Mesothelial cell of epicardium (in vitro differentiated cells): ENCODE measurements around the gene HRC. TPM values are rescaled to one million over a fixed set of nuclear protein-coding genes. Genes with fewer than 3 reads are reported as not detected.
A peak's percentile ranks its signal among the peaks of the same experiment; 100 is the strongest.

Source experiments
- DNase-seq, 2 experiments: peaks; one replicate each; pipeline ENCODE4 v3.0.0; 2021; ENCODE audit warnings: low spot score in 2 of 2; ENCODE audit not compliant: unreplicated experiment in 2 of 2
- H3K27ac Mint-ChIP-seq: 2 replicates; pipeline ENCODE4 v1.8.0; 2021; ENCODE audit warnings: mixed read lengths
- H3K27me3 Mint-ChIP-seq: 2 replicates; pipeline ENCODE4 v1.8.0; 2021; ENCODE audit warnings: low read depth, mixed read lengths
- H3K36me3 Mint-ChIP-seq: 2 replicates; pipeline ENCODE4 v1.8.0; 2021; ENCODE audit warnings: mixed read lengths
- H3K4me1 Mint-ChIP-seq: 2 replicates; pipeline ENCODE4 v1.8.0; 2021; ENCODE audit warnings: mixed read lengths
- H3K4me3 Mint-ChIP-seq: 2 replicates; pipeline ENCODE4 v1.8.0; 2021; ENCODE audit warnings: mild to moderate bottlenecking, moderate library complexity, mixed read lengths
- H3K9me3 Mint-ChIP-seq: 2 replicates; pipeline ENCODE4 v1.8.0; 2021; ENCODE audit warnings: mixed read lengths
- total RNA-seq: library from RNA; stranded (reverse); gene quantifications from 3 replicates; pipeline ENCODE4 v1.2.1, GENCODE V29; 2021
- TF ChIP-seq, protein P1 (sequence below): fragments of 200-600 bp; sonication (generic); IDR thresholded peaks from one replicate; pipeline ENCODE4 v1.5.0; 2021; ENCODE audit warnings: antibody characterized with exemption; ENCODE audit not compliant: unreplicated experiment

HRC gene
- total RNA-seq, 1 donor from 2014 or later = 14.7 TPM

DNA sequence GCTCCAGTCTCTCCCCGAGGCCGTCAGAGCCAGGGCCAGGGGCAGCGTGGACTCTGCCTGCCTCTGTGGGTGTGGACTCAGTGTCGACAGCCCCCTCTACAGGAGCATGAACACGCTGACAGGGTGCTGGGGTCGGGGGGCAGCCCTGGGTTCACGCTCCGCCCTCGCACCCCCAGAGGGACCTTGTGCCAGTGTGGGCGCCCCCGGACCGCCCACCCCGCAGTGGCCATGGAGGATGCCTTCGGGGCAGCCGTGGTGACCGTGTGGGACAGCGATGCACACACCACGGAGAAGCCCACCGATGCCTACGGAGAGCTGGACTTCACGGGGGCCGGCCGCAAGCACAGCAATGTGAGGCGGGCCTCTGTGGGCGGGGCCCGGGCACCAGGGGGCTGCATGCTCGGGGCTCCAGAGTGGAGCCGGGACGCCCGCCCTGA is 10.7 kb upstream of the HRC start:
- Mint-ChIP-seq H3K27me3 (no peaks in the 10 kb centered on the region), H3K4me3 (no peak overlapping the region), H3K36me3 (peaks cover 11% of the 10 kb centered on the region), H3K9me3 (no peaks in the 10 kb centered on the region), H3K4me1 (no peaks in the 10 kb centered on the region), H3K27ac (no peak overlapping the region)
- TF ChIP-seq, protein P1, sequence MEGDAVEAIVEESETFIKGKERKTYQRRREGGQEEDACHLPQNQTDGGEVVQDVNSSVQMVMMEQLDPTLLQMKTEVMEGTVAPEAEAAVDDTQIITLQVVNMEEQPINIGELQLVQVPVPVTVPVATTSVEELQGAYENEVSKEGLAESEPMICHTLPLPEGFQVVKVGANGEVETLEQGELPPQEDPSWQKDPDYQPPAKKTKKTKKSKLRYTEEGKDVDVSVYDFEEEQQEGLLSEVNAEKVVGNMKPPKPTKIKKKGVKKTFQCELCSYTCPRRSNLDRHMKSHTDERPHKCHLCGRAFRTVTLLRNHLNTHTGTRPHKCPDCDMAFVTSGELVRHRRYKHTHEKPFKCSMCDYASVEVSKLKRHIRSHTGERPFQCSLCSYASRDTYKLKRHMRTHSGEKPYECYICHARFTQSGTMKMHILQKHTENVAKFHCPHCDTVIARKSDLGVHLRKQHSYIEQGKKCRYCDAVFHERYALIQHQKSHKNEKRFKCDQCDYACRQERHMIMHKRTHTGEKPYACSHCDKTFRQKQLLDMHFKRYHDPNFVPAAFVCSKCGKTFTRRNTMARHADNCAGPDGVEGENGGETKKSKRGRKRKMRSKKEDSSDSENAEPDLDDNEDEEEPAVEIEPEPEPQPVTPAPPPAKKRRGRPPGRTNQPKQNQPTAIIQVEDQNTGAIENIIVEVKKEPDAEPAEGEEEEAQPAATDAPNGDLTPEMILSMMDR = no peak
- no peak for DNase-seq

DNA sequence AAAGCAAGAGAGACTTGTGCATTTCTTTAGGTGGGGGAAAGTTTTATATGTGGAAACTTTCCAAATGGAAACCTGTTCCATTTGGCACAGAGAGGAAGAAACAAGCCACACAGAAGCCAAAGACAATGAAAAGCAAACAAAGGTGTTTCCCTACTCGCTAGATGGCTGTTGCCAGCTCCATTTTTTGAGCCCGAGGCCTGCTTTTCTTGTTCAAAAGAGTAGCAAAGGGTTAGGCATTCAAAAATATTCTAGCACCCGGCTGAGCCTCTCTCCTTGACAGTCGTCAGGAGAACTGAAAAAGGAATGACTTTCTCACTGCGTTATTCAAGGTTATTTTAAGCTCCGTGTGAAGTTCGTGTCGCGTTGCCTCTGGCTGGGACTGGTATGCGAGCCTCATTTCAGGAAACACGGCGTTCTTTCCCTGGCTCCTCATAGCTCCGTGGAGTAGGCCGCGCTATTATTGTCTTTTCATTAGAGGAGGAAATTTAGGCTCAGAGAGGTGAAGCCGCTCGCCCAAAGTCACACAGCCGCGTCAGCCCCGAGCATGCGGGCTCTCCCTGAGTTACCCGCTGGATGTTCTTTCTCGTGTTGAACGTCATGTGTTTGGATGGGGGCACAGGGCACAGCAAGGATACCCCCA is 10.0 kb upstream of the HRC start:
- Mint-ChIP-seq H3K27me3 (no peaks in the 10 kb centered on the region), H3K4me1 (no peaks in the 10 kb centered on the region), H3K4me3 (no peak overlapping the region), H3K27ac (no peak overlapping the region), H3K9me3 (no peaks in the 10 kb centered on the region), H3K36me3 (peaks cover 13% of the 10 kb centered on the region)
- TF ChIP-seq, protein P1 = no peak
- DNase-seq = no peak

DNA sequence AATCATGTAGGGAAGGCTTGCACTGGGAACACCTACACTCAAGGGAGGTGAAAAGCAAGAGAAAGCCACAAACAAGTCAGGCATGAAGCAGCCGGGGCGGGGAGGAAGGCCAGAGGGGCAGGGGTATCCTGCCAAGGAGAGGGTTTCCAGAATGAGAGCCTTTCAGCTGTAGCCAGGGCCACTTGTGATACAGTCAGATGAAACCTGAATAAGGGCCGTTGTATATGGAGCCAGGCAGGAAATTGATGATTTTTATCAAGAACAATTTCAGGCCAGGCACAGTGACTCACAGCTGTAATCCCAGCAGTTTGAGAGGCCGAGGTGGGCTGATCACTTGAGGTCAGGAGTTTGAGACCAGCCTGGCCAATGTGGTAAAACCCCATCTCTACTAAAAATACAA is 6.8 kb upstream of the HRC start:
- Mint-ChIP-seq H3K36me3 (peaks cover 7% of the 10 kb centered on the region), H3K9me3 (no peaks in the 10 kb centered on the region), H3K4me1 (peaks cover 14% of the 10 kb centered on the region), H3K4me3 (no peak overlapping the region), H3K27ac (peak overlapping the region; percentile 57), H3K27me3 (no peaks in the 10 kb centered on the region)
- DNase-seq = no peak
- TF ChIP-seq, protein P1 = no peak

DNA sequence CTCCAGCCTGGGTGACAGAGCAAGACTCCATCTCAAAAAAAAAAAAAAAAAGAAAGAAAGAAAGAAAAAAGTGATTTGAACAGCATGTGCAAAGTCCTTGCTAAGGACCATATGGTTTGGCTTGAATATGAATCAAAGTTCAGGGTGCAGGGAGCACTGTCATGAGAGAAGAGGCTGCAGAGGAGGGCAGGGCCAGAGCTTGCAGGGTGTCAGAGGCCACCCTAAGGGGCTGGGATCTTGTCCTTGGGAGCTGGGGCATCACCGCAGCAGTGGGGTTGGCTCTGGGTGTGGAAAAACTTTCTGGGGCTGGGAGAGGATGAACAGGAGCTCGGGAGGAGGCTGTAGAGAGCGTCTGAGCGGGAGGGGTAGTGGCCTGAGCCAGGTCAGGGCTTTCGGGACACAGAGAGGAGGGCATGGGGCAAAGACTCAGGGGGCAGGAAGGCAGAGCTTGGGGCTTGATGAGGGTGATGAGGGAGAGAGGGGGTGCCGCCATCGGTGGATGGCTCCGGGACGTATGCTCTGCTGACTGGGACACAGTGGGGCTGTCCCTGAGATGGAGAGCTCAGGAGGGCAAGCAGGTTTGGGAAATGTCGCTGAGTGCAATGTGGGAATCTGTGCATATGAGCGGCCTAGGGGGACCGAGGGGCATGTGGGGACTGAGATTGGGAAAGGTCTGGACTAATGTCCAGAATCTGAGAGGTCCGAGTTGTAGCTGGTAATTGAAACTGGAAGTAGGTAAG is 5.4 kb upstream of the HRC start:
- H3K36me3 Mint-ChIP-seq = peaks cover 7% of the 10 kb centered on the region
- TF ChIP-seq, protein P1 = no peak
- no peaks in the 10 kb centered on the region for H3K9me3 Mint-ChIP-seq
- no peaks in the 10 kb centered on the region for H3K27me3 Mint-ChIP-seq
- H3K27ac Mint-ChIP-seq = no peak overlapping the region
- no peak overlapping the region for H3K4me3 Mint-ChIP-seq
- peaks cover 21% of the 10 kb centered on the region for H3K4me1 Mint-ChIP-seq
- DNase-seq = no peak

DNA sequence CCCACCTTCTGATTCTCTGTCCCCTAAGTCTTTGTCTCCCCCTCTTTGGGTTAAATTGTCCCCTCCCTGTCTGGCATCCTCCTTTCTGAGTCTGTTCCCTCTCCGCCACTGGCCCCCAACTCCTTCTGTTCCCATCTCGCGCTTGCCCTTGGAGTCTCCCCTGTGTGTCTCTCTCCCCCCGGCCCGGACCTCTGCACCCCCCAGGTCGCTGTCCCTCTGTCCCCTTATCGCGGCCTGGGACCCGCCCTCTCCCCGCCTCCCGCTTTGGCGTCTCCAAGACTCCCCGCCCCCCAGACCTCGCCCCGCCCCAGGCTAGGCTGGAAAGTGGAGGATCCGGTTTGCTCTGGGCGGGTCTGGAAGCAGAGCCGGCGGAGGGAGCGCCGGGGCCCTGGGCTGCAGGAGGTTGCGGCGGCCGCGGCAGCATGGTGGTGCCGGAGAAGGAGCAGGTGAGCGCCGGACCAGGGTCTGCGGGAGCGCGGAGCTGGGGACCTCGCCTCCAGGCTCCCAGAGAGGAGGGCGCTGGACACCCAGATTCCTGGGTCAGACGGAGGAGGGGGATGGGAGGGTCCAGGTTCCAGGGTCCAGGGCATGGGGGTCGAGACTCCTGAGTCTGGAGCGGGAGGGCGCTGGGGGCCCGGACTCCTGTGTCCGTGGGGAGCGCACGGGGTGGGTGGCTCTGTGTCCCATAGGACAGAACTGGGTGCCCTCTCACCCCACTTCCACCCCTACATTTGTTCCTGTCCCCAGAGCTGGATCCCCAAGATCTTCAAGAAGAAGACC is 2.4 kb upstream of the HRC start, which contains the start of gene TRPM4:
TSS of gene TRPM4 (plus strand) at position 348 of the 780 bp plus-strand sequence. CDS start at position 423, 75 bp downstream.
- Mint-ChIP-seq H3K27ac (peak within 1 kb of the TSS; percentile 85), H3K4me3 (peak within 1 kb of the TSS; percentile 81), H3K9me3 (peaks cover 10% of the 10 kb centered on the region), H3K36me3 (peaks cover 7% of the 10 kb centered on the region), H3K27me3 (no peaks in the 10 kb centered on the region), H3K4me1 (peaks cover 26% of the 10 kb centered on the region)
- DNase-seq = peak; percentile 85 to 90
- TF ChIP-seq, protein P1 = no peak
